Activated CD4-positive, CD25-positive, alpha-beta regulatory T cell treated with anti-CD3 and anti-CD28 coated beads, Interleukin-2, amount 50 U/mL, for 24 hours (primary cell): ENCODE measurements around the gene XPO6.

ENCODE experiments used
- ATAC-seq, 2 donors: fragments of 150-1000 bp; cut with Tn5 transposase; one replicate each; pipeline ENCODE4 v1.10.0; 2021; ENCODE audit warnings: mild to moderate bottlenecking in 1 of 2, moderate library complexity in 1 of 2

The XPO6 gene

GRCh38 chr16:28106467-28107215 lies 105.1 kb downstream of the XPO6 start:
- no peak for ATAC-seq

GRCh38 chr16:28105954-28106353 lies 105.8 kb downstream of the XPO6 start:
- no peak for ATAC-seq

GRCh38 chr16:28105297-28105696 lies 106.5 kb downstream of the XPO6 start:
- ATAC-seq, result no peak

DNA sequence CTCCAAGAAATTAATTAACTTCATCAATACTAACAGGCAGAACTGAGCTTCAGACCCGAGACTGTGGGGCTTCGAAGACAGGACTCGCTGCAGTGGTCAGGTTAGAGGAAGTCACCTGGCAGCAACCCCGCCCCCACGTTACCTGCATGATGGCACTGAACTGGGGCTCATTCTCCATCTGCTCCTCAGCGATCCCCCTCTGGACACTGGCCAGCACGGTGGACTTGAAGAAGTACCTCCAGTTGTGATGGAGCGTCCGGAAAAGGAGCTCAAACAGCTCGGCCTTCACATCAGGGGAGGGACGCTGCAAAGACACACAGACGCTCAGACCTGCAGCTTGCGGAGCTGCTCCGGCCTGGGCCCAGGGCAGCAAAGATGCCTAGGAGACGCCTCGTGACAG lies 107.4 kb downstream of the XPO6 start:
- ATAC-seq, result no peak

- ATAC-seq, result no peak
Measured at GRCh38 chr16:28103516-28104170, 108.1 kb downstream of the XPO6 start.

- no peak for ATAC-seq
Measured at GRCh38 chr16:28101533-28101890, 110.3 kb downstream of the XPO6 start.

DNA sequence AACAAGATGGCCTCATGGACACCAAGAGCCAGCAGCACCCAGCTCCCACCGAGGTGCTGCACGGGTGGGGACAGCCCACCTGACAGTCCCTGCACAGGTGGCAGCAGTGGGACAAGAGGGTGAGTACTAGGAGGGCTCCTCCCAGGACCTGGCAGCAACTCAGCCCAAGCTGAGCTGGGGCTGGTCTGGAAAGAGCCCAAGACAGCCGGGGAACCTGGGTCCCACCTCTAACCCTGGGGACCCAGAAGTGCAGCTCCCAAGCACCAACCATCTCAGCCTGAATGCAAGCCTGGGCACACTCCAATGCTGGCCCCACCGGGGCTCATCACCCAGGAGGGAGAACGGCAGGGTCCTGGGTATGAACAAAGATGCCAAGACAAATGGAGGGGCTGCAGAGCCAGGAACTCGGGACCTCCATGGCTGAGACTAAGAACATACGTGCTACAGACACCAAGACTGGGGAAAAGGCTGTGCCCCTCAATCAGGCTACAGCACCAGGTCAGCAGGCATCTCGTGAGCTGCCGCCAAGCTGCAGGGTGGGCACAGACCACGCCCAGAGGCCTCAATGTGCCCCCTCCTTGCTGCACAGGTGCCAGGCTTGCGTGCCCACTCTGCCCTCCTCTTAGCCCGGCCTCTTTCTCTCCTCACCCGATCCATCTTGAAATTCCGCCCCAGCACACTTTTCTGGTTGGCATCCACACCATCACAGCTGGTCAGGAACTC lies 110.8 kb downstream of the XPO6 start:
- no peak for ATAC-seq

- ATAC-seq, result no peak
Measured at GRCh38 chr16:28098959-28099945, 112.5 kb downstream of the XPO6 start.

- no peak for ATAC-seq
Measured at GRCh38 chr16:28098171-28098958, 113.4 kb downstream of the XPO6 start.

- ATAC-seq, result no peak
Measured at GRCh38 chr16:28096983-28097899, 114.5 kb downstream of the XPO6 start.

GRCh38 chr16:28093385-28093725 lies 118.4 kb downstream of the XPO6 start:
- ATAC-seq, result no peak

DNA sequence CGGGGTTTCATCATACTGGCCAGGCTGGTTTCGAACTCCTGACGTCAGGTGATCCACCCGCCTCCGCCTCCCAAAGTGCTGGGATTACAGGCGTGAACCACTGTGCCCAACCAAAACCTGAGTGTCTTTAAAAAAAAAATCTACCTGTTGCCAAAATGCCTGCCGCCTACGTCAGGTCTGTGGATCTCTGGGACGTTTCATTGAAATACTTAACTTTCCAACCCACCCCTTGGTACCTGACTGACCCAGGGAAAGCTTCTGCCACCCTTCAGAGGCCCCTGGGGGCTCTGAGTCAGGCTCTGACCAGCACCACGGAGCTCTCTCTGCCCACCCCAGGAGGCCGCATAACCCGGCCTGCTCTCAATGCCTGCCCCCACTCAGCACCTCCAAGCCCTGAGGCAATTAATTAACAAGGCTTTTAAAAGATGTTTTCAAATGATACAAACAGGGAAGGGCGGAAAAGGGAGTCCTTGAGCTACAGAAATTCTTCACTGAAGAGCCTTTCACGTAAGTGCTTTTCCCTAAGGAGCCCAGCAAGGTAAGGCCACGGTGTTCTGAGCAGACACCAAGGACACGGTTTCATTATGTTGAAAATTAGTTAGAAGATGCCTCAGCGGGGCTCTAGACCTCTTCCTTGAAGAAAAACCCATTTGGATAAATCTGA lies 118.9 kb downstream of the XPO6 start:
- no peak for ATAC-seq

DNA sequence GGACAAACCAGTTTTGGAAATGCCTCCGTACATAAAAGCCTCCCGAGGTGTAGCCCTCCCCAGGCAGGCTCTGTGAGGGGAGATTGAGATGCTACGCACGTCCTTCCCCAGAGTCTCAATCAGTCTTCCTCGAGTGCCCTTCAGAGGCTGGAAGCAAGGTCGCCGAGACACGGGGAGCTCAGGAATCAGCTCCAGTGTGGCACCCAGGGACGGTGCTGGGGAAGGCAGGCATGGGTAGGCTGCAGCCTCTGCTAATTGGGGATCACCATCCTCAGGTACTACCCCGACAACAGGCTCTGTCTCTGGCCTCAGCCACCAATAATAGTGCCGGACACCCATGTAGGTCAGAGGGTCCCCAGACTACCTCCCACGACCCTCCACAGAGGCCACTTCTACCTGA lies 120.1 kb downstream of the XPO6 start:
- ATAC-seq, result no peak

DNA sequence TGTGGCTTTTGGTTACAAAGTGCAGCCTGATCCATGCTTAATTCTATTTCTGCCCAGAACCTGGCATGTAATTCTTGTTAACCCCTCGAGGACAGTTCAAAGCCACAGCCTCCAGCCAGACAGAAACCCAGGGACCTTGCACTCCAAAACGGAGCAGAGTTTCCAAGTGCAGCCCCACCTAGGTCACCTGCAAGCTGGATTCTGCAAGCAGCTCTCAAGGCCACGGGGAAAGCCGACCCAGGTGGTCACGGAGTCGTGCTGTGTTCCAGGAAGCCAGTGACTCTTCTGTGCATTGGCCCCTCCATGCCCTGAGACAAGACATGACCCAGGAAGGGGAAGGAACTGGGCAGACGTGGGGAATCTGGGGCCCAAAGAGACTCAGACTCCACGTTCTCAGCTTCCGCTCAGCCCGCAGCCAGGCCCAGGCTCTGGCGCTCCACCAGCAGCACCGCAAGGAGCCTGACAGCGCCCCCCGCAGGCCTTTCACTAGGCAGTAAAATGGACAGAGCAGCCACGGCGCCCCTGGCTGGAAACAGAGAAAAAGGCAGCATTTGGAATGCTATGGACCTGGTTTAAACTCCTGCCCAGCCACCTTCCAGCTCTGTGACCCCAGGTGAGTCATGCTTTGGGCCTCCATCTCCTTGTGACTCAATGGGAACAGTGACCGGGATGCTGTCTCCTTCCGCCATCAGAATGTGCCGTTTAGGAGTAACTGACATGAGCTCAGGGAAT lies 121.0 kb downstream of the XPO6 start:
- no peak for ATAC-seq

DNA sequence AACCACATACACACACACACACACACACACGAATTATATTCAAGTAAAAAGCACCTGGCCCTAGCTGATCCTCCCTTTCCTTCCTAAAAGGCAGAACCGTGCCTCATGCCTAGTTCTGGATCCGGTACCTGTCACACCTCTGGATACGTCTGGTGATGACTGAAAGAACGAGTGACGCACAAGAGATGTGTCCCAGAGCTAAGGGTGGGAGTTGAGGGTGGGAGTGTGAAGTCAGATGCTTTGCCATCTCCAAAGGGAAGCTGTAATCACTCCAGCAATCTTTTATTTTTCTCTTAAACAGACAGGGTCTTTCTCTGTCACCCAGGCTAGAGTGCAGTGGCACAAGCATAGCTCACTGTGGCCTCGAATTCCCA lies 121.8 kb downstream of the XPO6 start:
- no peak for ATAC-seq

- no peak for ATAC-seq
Measured at GRCh38 chr16:28089205-28089991, 122.4 kb downstream of the XPO6 start.

DNA sequence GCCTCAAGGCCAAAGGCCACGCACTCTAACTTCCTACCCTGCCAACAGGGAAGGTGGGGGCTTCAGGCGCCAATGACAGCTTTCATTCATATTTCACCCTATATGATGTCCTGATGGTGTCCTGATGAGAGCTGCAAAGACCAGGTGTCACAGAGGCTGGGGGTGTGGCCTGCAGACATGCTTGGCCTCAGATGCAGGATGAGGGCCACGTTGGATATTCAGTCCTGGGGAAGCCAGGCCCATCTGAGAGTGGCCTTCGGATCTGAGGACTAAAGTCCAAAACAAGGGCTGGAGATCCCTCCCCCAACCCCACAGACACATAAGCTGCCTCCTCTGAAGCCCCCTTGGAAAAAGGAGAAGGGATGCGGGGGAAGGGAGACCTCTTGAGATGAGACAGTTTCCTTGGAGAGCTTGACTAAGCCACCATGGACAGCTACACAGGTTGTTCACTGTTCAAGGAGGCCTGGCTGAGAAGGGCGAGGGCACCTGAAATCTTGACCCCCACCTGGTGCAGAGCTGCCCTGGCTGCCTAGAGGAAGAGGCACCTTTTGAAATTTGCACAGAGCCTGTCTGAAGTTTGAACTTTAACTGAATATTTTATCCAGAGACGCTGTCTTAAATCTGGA lies 124.0 kb downstream of the XPO6 start:
- no peak for ATAC-seq

GRCh38 chr16:28087140-28087660 lies 124.6 kb downstream of the XPO6 start:
- no peak for ATAC-seq
